ENCODE data around the gene ARF5.

- TF ChIP-seq CTCF (IDR thresholded peaks at IDR 0.05) (no peak), POLR2AphosphoS5 (IDR thresholded peaks at IDR 0.05) (no peak)
These were observed 24.1 kb downstream of the ARF5 start for GRCh38 chr7:127612263-127612662.
